A673 (cell line): ENCODE measurements around the gene KRTAP4-3.

Experiments
- CTCF ChIP-seq: fragments of 300-800, 200-600 bp; sonication (generic); conservative IDR thresholded peaks from 2 replicates; pipeline ENCODE4 v1.5.1; 2017; ENCODE audit warnings: low read depth, mild to moderate bottlenecking, antibody characterized with exemption, low read length, moderate library complexity, mixed read lengths
- EZH2 ChIP-seq: fragments of 200-600 bp; sonication (generic); IDR thresholded peaks from 2 replicates; pipeline ENCODE4 v1.6.1; 2017; ENCODE audit warnings: borderline replicate concordance, low read depth, mild to moderate bottlenecking, mixed read lengths, antibody characterized with exemption, low read length; ENCODE audit not compliant: poor library complexity, severe bottlenecking

GRCh38 chr17:41121742-41122141, 46.3 kb downstream of the KRTAP4-3 start:
- TF ChIP-seq CTCF: no peak
- no peak for TF ChIP-seq EZH2
